ENCODE data around the gene MAP2K2. TPM values are rescaled to one million over a fixed set of nuclear protein-coding genes. Genes with fewer than 3 reads are reported as not detected.

MAP2K2 gene
- total RNA-seq, 4 donors from 2014 or later, result 89.0 to 111 (median 106) TPM

- TF ChIP-seq POLR2A (IDR thresholded peaks at IDR 0.05) (no peak), CTCF (IDR thresholded peaks at IDR 0.05) (no peak)
- no peak overlapping the region for H3K4me3 ChIP-seq (ENCODE audit: low read depth, poor library complexity, severe bottlenecking)
- 87 to 88% methylated on average over 19 of the region's 19 CpGs for WGBS, 2 donors
- intact Hi-C loops (cut with DNase I; ENCODE audit: low total_unique reads), result no loop called here
- DNase-seq (ENCODE audit: low spot score in 2 of 2), result no peak
Observed at GRCh38 chr19:4114181-4114580, 9.7 kb downstream of the MAP2K2 start.

- no peak for TF ChIP-seq POLR2A (IDR thresholded peaks at IDR 0.05)
- TF ChIP-seq CTCF (IDR thresholded peaks at IDR 0.05), result no peak
- WGBS, 2 donors, result 67 to 81% methylated on average over 22 of the region's 22 CpGs
Observed at GRCh38 chr19:4113398-4114088, 10.4 kb downstream of the MAP2K2 start.

GRCh38 chr19:4112367-4112766 is 11.6 kb downstream of the MAP2K2 start:
- no peak for DNase-seq (ENCODE audit: low spot score in 2 of 2)
- WGBS, 2 donors, result 92 to 95% methylated on average over 14 to 17 of the region's 17 CpGs
- intact Hi-C loops (cut with DNase I; ENCODE audit: low total_unique reads), result no loop called here
- H3K4me3 ChIP-seq (ENCODE audit: low read depth, poor library complexity, severe bottlenecking), result no peak overlapping the region
- TF ChIP-seq POLR2A (IDR thresholded peaks at IDR 0.05), result no peak

More at GRCh38 chr19:4113398-4114088, 10.4 kb downstream of the MAP2K2 start:
- DNase-seq (ENCODE audit: low spot score in 2 of 2), result no peak
- intact Hi-C loops (cut with DNase I; ENCODE audit: low total_unique reads), result no loop called here
- no peak overlapping the region for H3K4me3 ChIP-seq (ENCODE audit: low read depth, poor library complexity, severe bottlenecking)

- intact Hi-C loops (cut with DNase I; ENCODE audit: low total_unique reads), result no loop called here
- WGBS, 2 donors, result 93 to 94% methylated on average over 6 of the region's 6 CpGs
- no peak for DNase-seq (ENCODE audit: low spot score in 2 of 2)
- no peak overlapping the region for H3K4me3 ChIP-seq (ENCODE audit: low read depth, poor library complexity, severe bottlenecking)
- TF ChIP-seq POLR2A (IDR thresholded peaks at IDR 0.05) (no peak), CTCF (IDR thresholded peaks at IDR 0.05) (no peak)
Observed at GRCh38 chr19:4109626-4109945, 14.3 kb downstream of the MAP2K2 start.

- DNase-seq (ENCODE audit: low spot score in 2 of 2), result no peak
- no peak overlapping the region for H3K4me3 ChIP-seq (ENCODE audit: low read depth, poor library complexity, severe bottlenecking)
- WGBS, 2 donors, result 83 to 87% methylated on average over 35 of the region's 35 CpGs
- intact Hi-C loops (cut with DNase I; ENCODE audit: low total_unique reads), result no loop called here
- no peak for TF ChIP-seq CTCF (IDR thresholded peaks at IDR 0.05)
- no peak for TF ChIP-seq POLR2A (IDR thresholded peaks at IDR 0.05)
Observed at GRCh38 chr19:4108767-4109625, 14.9 kb downstream of the MAP2K2 start.

GRCh38 chr19:4103080-4103433 is 20.9 kb downstream of the MAP2K2 start:
- intact Hi-C loops (cut with DNase I; ENCODE audit: low total_unique reads), result no loop called here
- 61 to 69% methylated on average over 7 to 9 of the region's 9 CpGs for WGBS, 2 donors
- DNase-seq (ENCODE audit: low spot score in 2 of 2), result no peak
- TF ChIP-seq CTCF (IDR thresholded peaks at IDR 0.05) (no peak), POLR2A (IDR thresholded peaks at IDR 0.05) (no peak)
- no peak overlapping the region for H3K4me3 ChIP-seq (ENCODE audit: low read depth, poor library complexity, severe bottlenecking)

All from lower leg skin (tissue), 4 donors.